ENCODE measurements around the gene FBXW7. TPM values are rescaled to one million over a fixed set of nuclear protein-coding genes. Genes with fewer than 3 reads are reported as not detected.

The FBXW7 gene
- total RNA-seq, 1 experiment from 2014 or later: 23.0 TPM

GRCh38 chr4:152427981-152428380 lies 107.9 kb downstream of the FBXW7 start:
- TF ChIP-seq ZNF219 (CRISPR knock-in tag; IDR thresholded peaks at IDR 0.05; ENCODE audit: borderline replicate concordance) (no peak), USF2 (CRISPR knock-in tag; IDR thresholded peaks at IDR 0.05) (no peak), CBFB (CRISPR knock-in tag; IDR thresholded peaks at IDR 0.05; ENCODE audit: low read depth) (no peak), FOXK1 (CRISPR knock-in tag; IDR thresholded peaks at IDR 0.05) (no peak), ZNF396 (CRISPR knock-in tag; IDR thresholded peaks at IDR 0.05; ENCODE audit: borderline replicate concordance) (no peak), CTCF (IDR thresholded peaks at IDR 0.05) (no peak), ELF4 (CRISPR knock-in tag; IDR thresholded peaks at IDR 0.05; ENCODE audit: low read depth) (no peak), ZNF281 (CRISPR knock-in tag; IDR thresholded peaks at IDR 0.05) (no peak), E2F4 (CRISPR knock-in tag; IDR thresholded peaks at IDR 0.05; ENCODE audit: borderline replicate concordance, low read depth) (no peak), RORB (CRISPR knock-in tag; IDR thresholded peaks at IDR 0.05) (no peak), ATF3 (CRISPR knock-in tag; conservative IDR thresholded peaks at IDR 0.05) (no peak), E2F1 (CRISPR knock-in tag; IDR thresholded peaks at IDR 0.05) (no peak)

GRCh38 chr4:152424977-152425376 lies 110.9 kb downstream of the FBXW7 start:
- ATAC-seq (peak; percentile 39; the same call in 1 of the 2 replicates), DNase-seq (ENCODE audit: low spot score) (no peak)
- POLR2A ChIA-PET: no interaction called here
- Mint-ChIP-seq H3K27me3 (ENCODE audit: low read depth) (no peaks in the 10 kb centered on the region), H3K9me3 (no peaks in the 10 kb centered on the region), H3K4me3 (no peak overlapping the region), H3K27ac (peak overlapping the region; percentile 4; the same call in 1 of the 2 replicates), H3K4me1 (peaks cover 26% of the 10 kb centered on the region), H3K36me3 (no peaks in the 10 kb centered on the region)
- TF ChIP-seq NR3C1 (CRISPR knock-in tag; conservative IDR thresholded peaks at IDR 0.05; ENCODE audit: low read depth): no peak
- no peak for TF ChIP-seq FOXP1 (CRISPR knock-in tag; IDR thresholded peaks at IDR 0.05; ENCODE audit: borderline replicate concordance)
- no peak for TF ChIP-seq ESRRA (CRISPR knock-in tag; IDR thresholded peaks at IDR 0.05; ENCODE audit: borderline replicate concordance)
- TF ChIP-seq MXD4 (CRISPR knock-in tag; IDR thresholded peaks at IDR 0.05; ENCODE audit: borderline replicate concordance): no peak
- TF ChIP-seq ZNF219 (CRISPR knock-in tag; IDR thresholded peaks at IDR 0.05; ENCODE audit: borderline replicate concordance): no peak
- TF ChIP-seq MYBL2 (CRISPR knock-in tag; IDR thresholded peaks at IDR 0.05): no peak
- TF ChIP-seq JAZF1 (CRISPR knock-in tag; IDR thresholded peaks at IDR 0.05): no peak
- TF ChIP-seq ATF6 (CRISPR knock-in tag; IDR thresholded peaks at IDR 0.05): no peak
- no peak for TF ChIP-seq FOXJ3 (CRISPR knock-in tag; IDR thresholded peaks at IDR 0.05; ENCODE audit: borderline replicate concordance)
- no peak for TF ChIP-seq NR1H2 (CRISPR knock-in tag; IDR thresholded peaks at IDR 0.05)
- TF ChIP-seq SP1 (CRISPR knock-in tag; conservative IDR thresholded peaks at IDR 0.05): no peak
- CTCF ChIA-PET: interaction anchor here (1.5 to 1.9 kb wide), 3 partner anchors 11 to 76 kb away, joined by 4 to 6 read pairs (median 5); no protein-coding TSS in a partner anchor

More at GRCh38 chr4:152427981-152428380, 107.9 kb downstream of the FBXW7 start:
- Mint-ChIP-seq H3K4me1 (peaks cover 45% of the 10 kb centered on the region), H3K27ac (peak overlapping the region; percentile 21; the same call in 1 of the 2 replicates), H3K9me3 (no peaks in the 10 kb centered on the region), H3K4me3 (no peak overlapping the region), H3K27me3 (ENCODE audit: low read depth) (no peaks in the 10 kb centered on the region), H3K36me3 (no peaks in the 10 kb centered on the region)
- DNase-seq (ENCODE audit: low spot score) (no peak), ATAC-seq (no peak)
- CTCF ChIA-PET: no interaction called here
- POLR2A ChIA-PET: no interaction called here

Measured in WTC11 (cell line).